Sigmoid colon (tissue), 4 donors: ENCODE results near the gene TRPM6.

Source experiments
- EP300 ChIP-seq, 4 donors: sonication (generic); formaldehyde crosslinking; IDR thresholded peaks; one replicate each; pipeline ENCODE4 v1.6.1; 2017; ENCODE audit warnings: antibody characterized with exemption in 4 of 4
- POLR2AphosphoS5 ChIP-seq, 4 donors: sonication (generic); formaldehyde crosslinking; IDR thresholded peaks; one replicate each; pipeline ENCODE4 v1.6.1; 2017; ENCODE audit warnings: antibody characterized with exemption in 4 of 4
- TF ChIP-seq, protein P1 (sequence below), 4 experiments: fragments of 450-650 bp in 3 of 4; fragments of 200-600 bp in 1 of 4; IDR thresholded peaks; one replicate each; pipeline ENCODE4 v1.5.1; 2016 to 2019; ENCODE audit warnings: antibody characterized with exemption in 4 of 4, mild to moderate bottlenecking in 3 of 4, moderate library complexity in 2 of 4

DNA sequence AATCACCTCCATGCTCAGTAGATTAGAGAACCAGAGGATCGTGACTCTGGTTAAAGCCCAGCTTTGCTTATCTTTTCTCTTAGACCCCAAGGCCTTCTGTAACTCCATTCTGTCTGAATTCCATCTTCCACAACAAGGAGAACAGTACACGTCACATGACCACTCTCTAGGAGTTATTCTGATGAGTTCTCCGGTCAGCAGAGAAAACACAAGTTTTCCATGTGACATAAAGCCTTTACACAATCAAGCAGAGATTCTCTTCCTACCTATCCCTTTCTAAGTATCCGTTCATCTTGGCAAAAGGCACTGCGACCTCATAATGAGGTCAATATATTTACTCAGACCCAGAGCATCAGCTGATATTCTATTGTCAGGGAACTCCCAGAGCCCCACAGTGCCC lies 112.3 kb downstream of the TRPM6 start:
- TF ChIP-seq POLR2AphosphoS5 (IDR thresholded peaks at IDR 0.05) (no peak), EP300 (IDR thresholded peaks at IDR 0.05) (no peak)
- TF ChIP-seq, protein P1, sequence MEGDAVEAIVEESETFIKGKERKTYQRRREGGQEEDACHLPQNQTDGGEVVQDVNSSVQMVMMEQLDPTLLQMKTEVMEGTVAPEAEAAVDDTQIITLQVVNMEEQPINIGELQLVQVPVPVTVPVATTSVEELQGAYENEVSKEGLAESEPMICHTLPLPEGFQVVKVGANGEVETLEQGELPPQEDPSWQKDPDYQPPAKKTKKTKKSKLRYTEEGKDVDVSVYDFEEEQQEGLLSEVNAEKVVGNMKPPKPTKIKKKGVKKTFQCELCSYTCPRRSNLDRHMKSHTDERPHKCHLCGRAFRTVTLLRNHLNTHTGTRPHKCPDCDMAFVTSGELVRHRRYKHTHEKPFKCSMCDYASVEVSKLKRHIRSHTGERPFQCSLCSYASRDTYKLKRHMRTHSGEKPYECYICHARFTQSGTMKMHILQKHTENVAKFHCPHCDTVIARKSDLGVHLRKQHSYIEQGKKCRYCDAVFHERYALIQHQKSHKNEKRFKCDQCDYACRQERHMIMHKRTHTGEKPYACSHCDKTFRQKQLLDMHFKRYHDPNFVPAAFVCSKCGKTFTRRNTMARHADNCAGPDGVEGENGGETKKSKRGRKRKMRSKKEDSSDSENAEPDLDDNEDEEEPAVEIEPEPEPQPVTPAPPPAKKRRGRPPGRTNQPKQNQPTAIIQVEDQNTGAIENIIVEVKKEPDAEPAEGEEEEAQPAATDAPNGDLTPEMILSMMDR (IDR thresholded peaks at IDR 0.05), result no peak
